ENCODE measurements around the gene GNLY. TPM values are rescaled to one million over a fixed set of nuclear protein-coding genes. Genes with fewer than 3 reads are reported as not detected.

The GNLY gene
- polyA plus RNA-seq, 1 experiment: not detected

GRCh38 chr2:85729825-85730510 is 35.8 kb downstream of the GNLY start:
- no peak for TF ChIP-seq CTCF (IDR thresholded peaks at IDR 0.05; ENCODE audit: insufficient read depth, low read depth, low read length)
- DNase-seq (ENCODE audit: low read depth): no peak
- POLR2A ChIA-PET: no interaction called here

GRCh38 chr2:85730686-85731230 is 36.6 kb downstream of the GNLY start:
- H3K36me3 ChIP-seq (ENCODE audit: control insufficient read depth, insufficient read depth, low read length): no peaks in the 10 kb centered on the region
- POLR2A ChIA-PET: no interaction called here
- no peak for TF ChIP-seq CTCF (IDR thresholded peaks at IDR 0.05; ENCODE audit: insufficient read depth, low read depth, low read length)
- H3K27me3 ChIP-seq (ENCODE audit: control insufficient read depth, insufficient read depth, low read length): no peaks in the 10 kb centered on the region
- no peak for DNase-seq (ENCODE audit: low read depth)
- CTCF ChIA-PET: interaction anchor here (2.2 to 7.1 kb wide), 5 partner anchors 8 to 84 kb away, joined by 5 to 194 read pairs (median 58); no protein-coding TSS in a partner anchor
- H3K4me3 ChIP-seq (ENCODE audit: low read depth, low read length): no peak overlapping the region

More at GRCh38 chr2:85729825-85730510, 35.8 kb downstream of the GNLY start:
- H3K4me3 ChIP-seq (ENCODE audit: low read depth, low read length): no peak overlapping the region
- no peaks in the 10 kb centered on the region for H3K36me3 ChIP-seq (ENCODE audit: control insufficient read depth, insufficient read depth, low read length)
- H3K27me3 ChIP-seq (ENCODE audit: control insufficient read depth, insufficient read depth, low read length): no peaks in the 10 kb centered on the region
- CTCF ChIA-PET: interaction anchor here (1.4 to 2.5 kb wide), 17 partner anchors 9 to 348 kb away, joined by 5 to 194 read pairs (median 10); no protein-coding TSS in a partner anchor

- ChIA-PET CTCF (interaction anchor here (0.6 to 7.1 kb wide), 2 partner anchors 74 to 83 kb away, joined by 3 to 62 read pairs; no protein-coding TSS in a partner anchor), POLR2A (no interaction called here)
- H3K27me3 ChIP-seq (ENCODE audit: control insufficient read depth, insufficient read depth, low read length): no peaks in the 10 kb centered on the region
- DNase-seq (ENCODE audit: low read depth): no peak
- no peaks in the 10 kb centered on the region for H3K36me3 ChIP-seq (ENCODE audit: control insufficient read depth, insufficient read depth, low read length)
- TF ChIP-seq CTCF (IDR thresholded peaks at IDR 0.05; ENCODE audit: insufficient read depth, low read depth, low read length): no peak
- H3K4me3 ChIP-seq (ENCODE audit: low read depth, low read length): no peak overlapping the region
Measured at GRCh38 chr2:85731606-85732005, 37.4 kb downstream of the GNLY start.

- no peak overlapping the region for H3K4me3 ChIP-seq (ENCODE audit: low read depth, low read length)
- ChIA-PET POLR2A (no interaction called here), CTCF (interaction anchor here (1.6 to 7.1 kb wide), 5 partner anchors 9 to 95 kb away, joined by 4 to 62 read pairs (median 6); no protein-coding TSS in a partner anchor)
- no peak for DNase-seq (ENCODE audit: low read depth)
- no peak for TF ChIP-seq CTCF (IDR thresholded peaks at IDR 0.05; ENCODE audit: insufficient read depth, low read depth, low read length)
- no peaks in the 10 kb centered on the region for H3K36me3 ChIP-seq (ENCODE audit: control insufficient read depth, insufficient read depth, low read length)
- H3K27me3 ChIP-seq (ENCODE audit: control insufficient read depth, insufficient read depth, low read length): no peaks in the 10 kb centered on the region
Measured at GRCh38 chr2:85732467-85733120, 38.4 kb downstream of the GNLY start.
